Left renal pelvis (tissue), 4 donors: Measurements from ENCODE around the gene TNFRSF14. TPM values are rescaled to one million over a fixed set of nuclear protein-coding genes. Genes with fewer than 3 reads are reported as not detected.

Experiments
- DNase-seq, 4 donors: peaks; one replicate each; pipeline ENCODE4 v3.0.0-alpha.2; 2013; ENCODE audit warnings: low read depth in 4 of 4, low spot score in 3 of 4
- polyA plus RNA-seq, 4 donors: library from polyadenylated mRNA; unstranded; fragments of 120-200 nt; gene quantifications; one replicate each; pipeline ENCODE4 v1.2.1, GENCODE V29; 2013; ENCODE audit not compliant: insufficient read length in 4 of 4

TNFRSF14 gene
- 10 to 100 TPM; 15.9 to 26.3 (median 20.2) TPM for polyA plus RNA-seq

DNA sequence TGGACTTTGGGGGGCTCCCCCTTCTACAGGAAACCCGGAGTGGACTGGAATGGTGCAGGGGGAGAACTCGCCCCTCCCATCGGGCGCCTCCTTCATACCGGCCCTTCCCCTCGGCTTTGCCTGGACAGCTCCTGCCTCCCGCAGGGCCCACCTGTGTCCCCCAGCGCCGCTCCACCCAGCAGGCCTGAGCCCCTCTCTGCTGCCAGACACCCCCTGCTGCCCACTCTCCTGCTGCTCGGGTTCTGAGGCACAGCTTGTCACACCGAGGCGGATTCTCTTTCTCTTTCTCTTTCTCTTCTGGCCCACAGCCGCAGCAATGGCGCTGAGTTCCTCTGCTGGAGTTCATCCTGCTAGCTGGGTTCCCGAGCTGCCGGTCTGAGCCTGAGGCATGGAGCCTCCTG is at the start of gene TNFRSF14:
Gene TNFRSF14, plus strand, starts transcription at position 95 of the 401 bp plus-strand sequence. Its CDS starts 294 bp downstream, at position 389.
- no peak for DNase-seq

DNA sequence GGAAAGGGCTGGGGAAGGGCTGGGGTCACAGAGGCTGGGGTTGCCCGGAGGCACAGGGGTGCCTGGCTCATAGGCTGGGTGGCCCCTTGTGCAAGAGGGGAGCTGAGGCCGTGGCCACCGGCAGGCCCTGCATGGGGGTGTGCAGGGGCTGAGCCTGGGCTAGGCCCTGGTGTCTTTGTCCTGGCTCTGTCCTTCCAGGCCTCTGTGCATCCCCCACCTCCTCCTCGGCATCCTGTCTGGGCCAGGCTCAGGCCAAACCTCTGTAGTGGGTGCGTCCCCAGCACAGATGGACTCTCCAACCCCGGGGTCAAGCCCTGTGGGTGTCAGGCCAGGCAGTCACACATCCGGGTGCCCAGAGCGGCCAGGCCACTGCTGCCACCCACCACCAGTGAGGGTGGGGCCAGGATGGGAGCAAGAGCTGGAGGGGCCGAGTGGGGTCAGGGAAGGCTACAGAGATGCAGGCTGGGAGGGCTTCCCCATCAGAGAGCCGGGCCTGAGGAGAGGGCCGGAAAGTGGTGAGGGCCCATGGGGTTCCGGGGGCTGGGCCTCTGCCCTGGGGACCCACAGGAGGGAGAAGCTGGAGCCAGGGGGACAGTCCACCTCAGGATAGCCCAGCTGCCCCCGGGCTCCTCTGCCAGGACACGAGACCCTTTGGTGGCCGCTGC is 49.1 kb upstream of the TNFRSF14 start:
- no peak for DNase-seq

DNA sequence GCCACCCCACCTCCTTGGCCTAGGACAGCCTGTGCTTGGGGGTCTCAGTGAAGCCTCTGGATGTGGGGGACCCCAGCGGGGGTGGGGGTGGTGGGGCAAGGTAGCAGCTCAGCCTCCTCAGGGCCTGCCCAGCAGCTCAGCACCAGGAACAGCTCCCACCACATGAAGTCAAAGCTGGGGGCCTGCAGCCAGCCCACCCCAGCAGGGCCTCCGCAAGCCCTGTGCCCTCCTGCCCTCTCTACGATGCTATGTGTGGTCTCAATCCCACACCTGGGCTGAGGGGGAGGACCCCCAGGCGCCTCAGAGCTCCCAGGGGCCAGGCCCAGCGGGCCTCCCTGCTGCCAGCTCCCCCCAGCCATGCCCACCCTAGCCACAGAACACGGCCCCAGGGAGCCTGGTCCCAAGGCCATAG is 48.4 kb upstream of the TNFRSF14 start:
- DNase-seq = no peak

DNA sequence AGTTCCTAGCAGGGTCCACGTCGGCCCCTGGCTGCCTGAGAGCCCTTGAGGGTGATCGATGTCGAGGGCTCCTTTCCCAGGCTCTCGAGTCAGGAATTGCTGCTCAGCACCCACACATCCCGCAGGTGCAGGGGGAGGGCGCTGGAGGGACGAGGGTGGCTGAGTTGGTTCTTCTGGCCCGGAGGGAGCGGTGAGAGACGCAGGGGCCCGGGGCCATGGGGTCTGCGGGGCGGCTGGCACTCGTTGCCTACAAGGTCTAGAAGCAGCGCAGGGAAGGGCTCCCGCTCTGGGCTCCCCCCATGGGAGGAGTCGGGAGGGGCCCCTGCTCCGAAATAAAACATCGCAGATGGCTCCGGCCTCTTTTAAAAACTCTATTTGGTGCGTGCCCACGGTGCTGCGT is 48.0 kb upstream of the TNFRSF14 start:
- DNase-seq = no peak

DNA sequence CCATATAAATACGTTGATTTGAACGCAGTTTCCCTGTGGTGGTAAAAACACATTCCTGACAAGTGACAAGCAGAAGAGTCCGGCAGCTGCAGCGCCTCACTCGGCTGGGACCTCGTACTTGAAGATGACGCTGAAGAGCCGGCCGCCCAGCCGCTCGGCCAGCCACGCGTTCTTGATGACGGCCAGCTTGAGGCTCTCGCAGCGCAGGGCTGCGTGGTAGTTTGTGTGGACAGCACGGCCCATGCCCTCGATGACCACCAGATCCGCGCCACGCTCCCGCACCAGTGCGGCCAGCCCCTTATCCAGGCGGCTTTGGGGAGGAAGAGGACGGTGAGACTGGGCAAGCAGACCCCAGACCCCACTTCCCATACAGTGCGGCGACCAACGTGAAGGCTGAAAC is 47.4 kb upstream of the TNFRSF14 start:
- no peak for DNase-seq

DNA sequence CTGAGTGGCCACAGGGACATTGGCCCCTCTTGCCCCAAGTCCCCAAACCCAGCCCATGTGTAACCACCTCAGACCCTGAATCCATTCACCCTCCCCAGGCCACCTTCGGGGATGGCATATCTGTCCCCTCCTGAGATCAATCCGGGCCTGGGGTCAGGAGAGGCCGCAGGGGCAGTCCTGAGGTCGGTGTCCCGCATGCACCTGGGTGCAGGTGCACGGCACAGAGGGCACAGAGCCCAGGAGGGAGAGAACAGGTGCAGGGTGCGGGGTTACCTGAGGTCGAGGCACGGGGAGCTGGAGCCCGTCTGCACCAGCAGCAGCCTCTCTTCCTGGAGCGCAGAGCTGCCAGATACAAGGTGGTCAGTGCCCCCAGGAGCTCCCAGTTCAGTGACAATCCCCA is 46.6 kb upstream of the TNFRSF14 start:
- DNase-seq = no peak

DNA sequence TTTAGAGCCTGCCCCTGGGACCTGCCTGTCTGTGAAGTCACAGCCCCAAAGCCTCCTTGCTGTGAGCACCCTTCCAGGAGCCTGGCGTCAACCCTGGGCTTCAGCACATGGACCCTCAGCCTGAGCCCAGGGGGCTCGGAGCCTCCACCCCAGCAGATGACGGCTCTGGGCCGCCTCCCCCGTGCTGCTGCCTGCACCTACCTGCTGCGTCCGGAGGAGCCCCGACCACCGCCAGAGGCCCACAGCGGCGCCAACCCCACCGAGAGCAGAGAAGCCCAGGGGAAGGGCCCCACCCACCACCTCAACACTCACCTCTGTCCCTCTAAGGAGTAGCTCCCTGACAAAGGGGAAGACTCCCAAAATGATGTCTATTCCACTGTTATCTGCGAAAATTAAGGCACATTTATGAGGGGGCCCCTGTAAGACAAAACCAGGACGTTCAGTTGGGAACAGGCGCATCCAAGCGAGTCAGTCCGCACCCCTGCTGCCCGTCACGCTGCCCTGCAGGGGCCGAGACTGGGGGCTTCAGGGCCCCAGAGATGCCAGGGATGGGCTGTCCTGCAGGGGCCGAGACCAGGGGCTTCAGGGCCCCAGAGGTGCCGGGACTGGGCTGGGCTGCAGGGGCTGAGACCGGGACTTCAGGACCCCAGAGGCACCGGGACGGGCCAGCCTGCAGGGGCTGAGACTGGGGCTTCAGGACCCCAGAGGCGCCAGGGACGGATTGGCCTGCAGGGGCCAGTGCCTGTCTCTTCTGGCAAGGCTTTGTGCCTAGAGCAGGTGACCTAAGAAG is 45.6 kb upstream of the TNFRSF14 start:
- DNase-seq = no peak

DNA sequence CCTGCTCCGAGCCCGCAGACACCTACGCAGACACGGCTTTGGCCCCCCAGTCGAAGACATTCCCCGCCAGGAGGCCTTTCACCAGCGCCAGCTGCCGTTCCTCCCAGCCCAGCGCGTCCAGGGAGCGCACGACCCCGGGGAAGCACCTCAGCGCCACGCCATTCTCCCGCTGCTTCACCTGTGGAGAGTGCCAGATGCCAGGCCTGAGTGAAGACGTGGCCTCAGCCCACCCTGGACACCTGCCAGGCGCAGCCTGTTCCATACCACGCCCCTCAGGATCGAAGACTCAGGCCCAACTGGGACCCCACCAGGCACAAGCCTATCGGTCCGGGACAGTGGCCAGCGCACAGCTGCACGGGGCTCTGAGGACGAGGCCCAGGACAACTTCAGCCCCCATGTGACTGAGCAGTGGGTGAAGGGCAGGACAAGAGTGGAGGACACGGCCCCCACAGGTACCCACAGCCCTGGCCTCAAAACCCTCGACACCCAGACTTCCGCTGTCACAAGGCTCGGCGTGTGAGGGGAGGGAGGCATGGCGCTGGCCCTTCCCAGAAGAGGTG is 43.2 kb upstream of the TNFRSF14 start:
- DNase-seq = no peak

DNA sequence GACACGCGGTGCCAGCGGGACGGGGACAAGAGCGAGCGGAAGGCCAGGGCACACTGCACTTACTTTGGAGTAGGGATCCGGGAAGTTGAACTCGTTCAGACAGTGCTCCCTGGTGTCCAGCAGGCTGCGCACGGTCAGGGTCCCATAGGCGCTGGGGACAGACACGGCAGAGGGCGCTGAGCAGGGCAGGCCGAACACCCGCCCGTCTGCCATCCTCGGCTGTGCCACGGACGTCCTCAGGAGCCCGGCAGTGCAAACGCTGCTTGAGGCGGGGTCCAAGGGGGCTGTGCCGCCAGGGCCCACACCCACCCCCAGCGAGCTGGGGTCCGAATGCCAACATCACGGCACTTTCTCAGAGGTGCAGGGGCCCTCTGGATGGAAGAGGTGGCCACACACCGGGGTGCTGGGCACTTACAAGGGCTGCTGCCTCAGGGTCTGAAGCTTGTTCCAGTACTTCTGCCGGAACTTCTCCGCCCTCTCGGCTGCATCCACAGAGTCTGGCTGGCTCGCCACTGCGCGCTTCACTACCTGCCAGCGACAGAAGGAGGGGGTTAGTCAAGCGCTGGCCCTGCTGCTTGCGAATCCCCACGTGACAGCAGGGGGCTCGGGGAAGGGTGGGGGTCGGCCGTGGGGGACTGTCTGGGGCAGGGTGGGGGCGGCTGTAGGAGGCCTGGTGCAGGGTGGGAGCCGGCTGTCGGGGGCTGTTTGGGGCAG is 42.1 kb upstream of the TNFRSF14 start:
- DNase-seq = no peak

DNA sequence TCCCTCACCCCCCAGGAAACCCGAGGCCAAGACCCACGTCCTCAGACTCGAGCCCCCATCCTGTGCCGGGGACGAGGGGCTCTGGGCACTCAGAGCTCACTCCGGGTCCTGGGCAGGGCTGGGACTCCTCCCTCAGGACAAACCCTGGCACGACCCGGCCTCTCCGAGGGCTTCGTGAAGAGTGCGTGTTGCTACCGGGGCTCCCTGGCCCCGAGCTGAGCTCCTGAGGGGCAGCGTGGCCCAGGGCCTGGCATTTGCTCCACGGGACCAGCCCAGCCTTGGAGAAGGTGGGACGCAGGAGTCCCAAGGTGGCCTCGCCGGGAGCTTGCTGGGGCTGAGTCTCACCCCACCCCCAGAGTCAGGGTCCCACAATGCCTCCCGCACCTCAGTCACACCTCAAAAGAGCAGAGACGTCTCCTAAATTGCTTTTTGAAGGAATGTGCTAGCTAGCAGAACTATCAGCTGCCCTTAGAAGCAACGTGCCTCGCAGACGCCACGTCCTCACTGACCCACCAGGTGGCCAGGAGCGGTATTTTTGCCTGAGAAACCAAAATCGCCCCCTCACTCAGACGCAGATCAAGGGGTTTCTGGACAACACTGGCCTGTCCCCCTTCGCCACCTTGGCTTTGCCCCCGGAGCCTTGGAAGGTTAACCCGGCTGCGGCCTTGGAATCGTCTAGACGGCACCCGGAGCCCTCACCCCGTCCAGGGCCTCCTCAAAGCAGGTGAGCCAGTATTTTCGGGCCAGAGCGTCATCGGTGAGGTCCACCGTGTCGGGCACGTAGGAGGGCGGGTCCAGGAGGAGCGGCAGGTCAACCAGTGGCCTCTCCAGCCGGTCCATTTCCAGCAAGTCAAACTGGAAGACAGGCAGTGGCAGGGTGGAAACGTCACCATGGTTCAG is 41.1 kb upstream of the TNFRSF14 start:
- no peak for DNase-seq

DNA sequence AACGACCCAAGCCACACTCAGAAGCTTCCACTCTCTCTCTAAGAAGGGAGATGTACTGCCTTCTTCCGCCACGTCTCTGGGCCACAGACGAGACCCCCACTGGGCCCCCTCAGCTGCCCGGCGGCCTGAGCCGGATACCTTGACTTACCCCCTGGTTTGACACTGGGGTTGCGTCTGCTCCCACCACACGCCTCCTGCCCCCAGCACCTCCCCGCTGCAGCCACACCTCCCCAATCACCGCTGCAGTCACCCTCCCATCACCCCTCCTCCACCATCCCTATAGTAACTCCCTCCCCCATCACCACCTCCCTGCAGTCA is 40.4 kb upstream of the TNFRSF14 start:
- no peak for DNase-seq

DNA sequence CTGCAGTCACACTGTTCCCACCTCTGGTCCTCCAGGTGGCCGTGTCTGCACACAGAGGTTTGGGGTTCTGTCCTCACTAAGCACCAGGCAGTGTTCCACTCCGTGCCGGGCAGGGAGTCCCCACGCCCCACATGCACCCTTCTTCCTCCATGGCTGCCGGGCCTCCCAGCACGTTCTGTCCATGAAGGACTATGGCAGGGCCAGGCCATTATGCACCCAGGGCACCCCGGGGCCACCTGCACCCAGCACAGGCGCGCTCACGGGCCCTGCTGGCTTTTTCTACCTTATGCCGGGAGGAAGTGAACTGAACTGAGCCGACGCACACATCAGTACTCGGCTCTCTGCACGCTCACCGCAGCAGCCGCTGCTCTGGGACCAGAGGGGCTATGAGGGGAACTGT is 40.0 kb upstream of the TNFRSF14 start:
- no peak for DNase-seq

DNA sequence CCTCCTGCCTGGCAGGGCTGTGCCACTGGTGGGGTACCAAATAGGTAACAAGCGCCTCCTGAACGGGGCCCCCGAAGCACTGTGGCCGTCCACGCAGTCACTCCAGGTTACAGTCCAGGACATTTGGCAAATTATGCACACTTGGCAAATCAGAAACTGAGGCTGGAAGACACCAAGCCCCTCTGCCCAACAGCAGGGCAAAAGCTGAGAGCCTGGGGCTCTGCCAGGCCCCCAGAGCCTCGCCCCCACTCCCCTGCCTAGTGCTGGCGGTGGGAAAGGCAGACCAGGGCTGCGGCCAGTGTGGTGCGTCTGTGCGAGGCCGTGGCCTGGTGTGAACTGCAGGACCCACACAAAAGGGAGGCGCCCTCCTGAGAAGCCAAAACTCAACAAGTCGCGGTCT is 39.2 kb upstream of the TNFRSF14 start:
- DNase-seq = no peak

DNA sequence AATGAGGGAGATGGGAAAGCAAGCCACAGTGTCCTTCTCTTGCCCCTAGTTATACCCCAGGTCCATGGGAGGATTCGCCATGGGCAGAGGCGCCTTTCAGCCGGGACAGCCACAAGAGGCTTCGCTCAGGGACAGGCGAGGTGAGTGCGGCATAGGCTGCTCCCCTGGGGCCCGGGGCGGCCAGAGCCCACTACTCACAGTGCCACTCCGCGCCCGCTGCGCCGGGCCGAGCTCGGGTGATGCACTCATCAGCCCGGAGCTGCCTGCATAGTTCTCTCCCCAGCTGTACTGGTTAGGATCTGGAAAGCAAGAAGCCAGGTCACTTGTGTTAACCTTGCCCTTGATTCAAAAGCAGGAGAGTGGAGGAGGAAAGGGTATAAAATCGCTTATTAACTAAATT is 38.2 kb upstream of the TNFRSF14 start:
- DNase-seq = no peak

DNA sequence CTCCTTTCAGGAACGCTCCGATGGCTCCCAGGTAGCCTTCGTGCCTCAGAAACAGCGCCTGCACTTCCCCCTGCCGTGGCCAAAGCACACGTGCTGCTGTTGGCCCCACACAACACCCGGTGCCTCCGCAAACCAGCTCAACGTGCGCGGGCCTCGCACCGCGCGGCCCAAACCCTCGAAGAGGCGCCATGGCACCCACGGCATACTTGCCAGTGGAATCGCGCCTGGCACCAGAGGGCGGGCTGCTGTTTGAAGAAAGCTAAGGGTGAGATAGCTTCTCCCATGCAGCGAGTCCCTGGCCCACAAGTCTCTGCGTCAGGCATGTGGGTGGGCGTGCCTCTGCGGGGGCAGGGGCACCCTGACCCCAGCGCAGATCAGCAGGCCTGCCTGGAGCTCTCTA is 37.6 kb upstream of the TNFRSF14 start:
- no peak for DNase-seq

DNA sequence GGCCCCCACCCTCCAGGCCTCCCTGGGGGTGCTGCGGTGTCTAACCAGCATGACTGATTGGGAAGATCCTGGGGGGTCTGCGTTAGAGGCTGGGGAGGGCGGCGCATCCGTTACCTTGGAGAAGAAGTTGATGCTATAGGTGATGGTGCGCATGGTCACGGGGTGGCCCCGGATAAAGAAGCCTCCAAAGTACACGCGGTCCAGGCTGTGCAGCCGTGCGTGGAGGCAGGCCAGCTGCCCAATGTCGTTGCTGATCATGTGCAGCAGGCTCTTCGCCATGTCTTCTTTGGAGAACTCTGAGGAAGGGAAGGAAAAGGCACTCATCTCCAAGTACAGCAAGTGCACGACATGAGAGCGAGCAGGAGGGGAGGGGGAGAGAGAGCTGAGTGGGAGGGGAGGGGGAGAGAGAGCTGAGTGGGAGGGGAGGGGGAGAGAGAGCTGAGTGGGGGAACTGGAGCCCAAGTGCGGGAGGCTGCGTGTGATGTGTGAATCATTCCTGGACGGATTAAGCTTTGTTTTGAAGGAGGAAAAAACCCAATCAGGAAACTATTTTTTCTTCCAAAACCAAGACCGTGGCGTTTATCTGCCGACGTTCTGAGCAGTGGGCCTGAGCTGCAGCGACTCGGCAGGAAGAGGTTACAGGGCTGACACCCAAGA is 37.0 kb upstream of the TNFRSF14 start:
- no peak for DNase-seq

DNA sequence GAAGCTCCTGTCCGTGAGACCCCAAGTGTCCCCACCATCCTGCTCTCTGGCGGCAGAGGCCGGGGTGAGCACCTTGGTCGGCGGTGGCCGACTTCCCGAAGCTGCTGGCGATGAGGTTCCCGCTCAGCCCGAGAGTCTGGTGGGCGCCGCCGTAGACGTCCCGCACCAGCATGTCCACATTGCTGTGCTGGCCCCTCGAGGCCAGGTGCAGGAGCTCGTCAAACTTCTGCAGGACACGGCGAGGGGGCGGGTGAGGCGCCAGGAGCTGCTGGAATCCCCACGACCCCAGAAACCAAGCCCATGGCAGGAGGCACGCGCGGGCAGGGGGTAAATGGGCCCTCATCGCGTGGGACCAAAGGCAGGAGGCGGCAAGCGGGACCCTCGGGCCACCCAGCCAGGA is 36.4 kb upstream of the TNFRSF14 start:
- no peak for DNase-seq

DNA sequence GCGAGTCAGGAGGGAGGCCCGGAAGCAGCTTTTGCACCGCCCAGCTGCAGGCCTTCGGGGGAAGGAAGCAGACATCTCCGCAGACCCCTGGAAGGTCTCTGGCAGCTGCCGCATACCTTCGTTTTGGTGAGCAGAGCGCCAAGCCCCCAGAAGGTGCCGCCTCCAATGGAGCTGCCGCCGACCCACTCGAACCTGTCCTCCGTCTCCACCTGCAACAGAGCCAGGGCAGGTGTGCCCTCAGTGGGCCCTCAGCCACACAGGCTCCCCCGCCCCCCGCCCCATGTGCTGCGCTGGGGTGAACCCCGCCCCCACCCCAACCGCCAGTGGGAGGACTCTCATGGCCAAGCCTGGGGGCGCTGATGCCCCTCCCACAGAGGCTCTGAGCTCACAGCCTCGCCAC is 36.0 kb upstream of the TNFRSF14 start:
- DNase-seq = no peak

DNA sequence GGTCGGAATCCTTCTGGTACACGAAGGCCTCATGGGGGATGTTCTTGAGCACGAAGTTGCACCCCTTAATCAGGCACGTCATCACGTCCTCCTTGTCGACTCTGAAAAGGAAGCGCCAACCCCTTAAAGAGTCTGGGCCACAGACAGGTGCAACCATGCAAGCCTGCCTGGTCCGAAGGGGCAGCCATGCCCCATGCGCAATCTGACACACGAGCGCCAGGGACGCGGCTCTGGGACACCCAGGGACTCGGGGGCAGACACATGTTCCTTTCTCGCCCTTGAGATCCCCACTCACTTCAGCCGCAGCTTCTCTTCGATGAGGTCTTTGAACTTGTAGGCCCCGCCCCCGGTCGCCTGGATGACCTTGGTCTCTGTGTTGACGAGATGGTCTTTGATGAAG is 35.4 kb upstream of the TNFRSF14 start:
- DNase-seq = no peak

DNA sequence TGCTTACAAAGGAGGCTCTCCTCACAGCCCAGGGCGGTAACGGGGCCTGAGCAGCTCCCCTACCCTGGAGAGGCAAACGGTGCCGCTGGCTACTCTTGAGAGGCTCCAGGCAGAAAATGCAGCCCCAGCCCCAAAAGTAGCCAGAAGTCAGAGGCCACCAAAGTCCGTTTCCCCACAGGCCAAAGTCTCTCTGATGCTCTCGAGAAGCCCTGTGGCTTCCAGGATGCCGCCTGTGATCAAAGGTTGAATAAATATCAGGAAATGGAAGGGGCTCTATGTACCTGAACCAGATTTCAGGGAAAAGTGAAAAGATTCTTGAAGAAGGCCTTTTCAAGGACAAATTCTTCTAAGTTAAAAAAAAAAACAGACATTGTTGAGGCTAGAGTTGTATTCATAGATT is 33.9 kb upstream of the TNFRSF14 start:
- DNase-seq = no peak
